ENCODE data around the gene ALOX12.
"Not testable (repeated sequence)": the region's sequence is repeated elsewhere in the genome, so short reads cannot be mapped to it uniquely, and the experiment has no call there.

Gene ALOX12

GRCh38 chr17:7045492-7046126 is 49.8 kb downstream of the ALOX12 start:
- Mint-ChIP-seq H3K4me1 (peaks cover 46% of the 10 kb centered on the region), H3K27ac (peak overlapping the region; percentile 58), H3K27me3 (no peaks in the 10 kb centered on the region), H3K9me3 (no peaks in the 10 kb centered on the region), H3K4me3 (peak overlapping the region; percentile 76), H3K36me3 (no peaks in the 10 kb centered on the region)
- ATAC-seq = peak; percentile 34

GRCh38 chr17:7046127-7046724 is 50.4 kb downstream of the ALOX12 start:
- Mint-ChIP-seq H3K27ac (peak overlapping the region; percentile 58), H3K9me3 (no peaks in the 10 kb centered on the region), H3K4me1 (peaks cover 43% of the 10 kb centered on the region), H3K27me3 (no peaks in the 10 kb centered on the region), H3K36me3 (no peaks in the 10 kb centered on the region), H3K4me3 (peak overlapping the region; percentile 76)
- ATAC-seq = no peak

- peaks cover 37% of the 10 kb centered on the region for H3K4me1 Mint-ChIP-seq
- H3K27me3 Mint-ChIP-seq, H3K9me3 Mint-ChIP-seq, H3K36me3 Mint-ChIP-seq: not testable (repeated sequence)
- peak overlapping the region; percentile 76 for H3K4me3 Mint-ChIP-seq
- peak overlapping the region; percentile 58 for H3K27ac Mint-ChIP-seq
- ATAC-seq = peak; percentile 26
Observed at GRCh38 chr17:7046725-7047397, 51.0 kb downstream of the ALOX12 start.

- no peak for ATAC-seq
- no peak overlapping the region for H3K4me3 Mint-ChIP-seq
- no peaks in the 10 kb centered on the region for H3K27me3 Mint-ChIP-seq
Observed at GRCh38 chr17:7047566-7047965, 51.7 kb downstream of the ALOX12 start.

GRCh38 chr17:7048968-7049367 is 53.1 kb downstream of the ALOX12 start:
- peaks cover 19% of the 10 kb centered on the region for H3K4me1 Mint-ChIP-seq
- H3K9me3 Mint-ChIP-seq = no peaks in the 10 kb centered on the region
- ATAC-seq = no peak

More at GRCh38 chr17:7047566-7047965, 51.7 kb downstream of the ALOX12 start:
- no peak overlapping the region for H3K27ac Mint-ChIP-seq
- no peaks in the 10 kb centered on the region for H3K36me3 Mint-ChIP-seq
- H3K4me1 Mint-ChIP-seq = peaks cover 30% of the 10 kb centered on the region
- H3K9me3 Mint-ChIP-seq = no peaks in the 10 kb centered on the region

GRCh38 chr17:7050583-7050982 is 54.7 kb downstream of the ALOX12 start:
- H3K4me1 Mint-ChIP-seq = peaks cover 17% of the 10 kb centered on the region
- not testable (repeated sequence) for H3K36me3 Mint-ChIP-seq, H3K4me3 Mint-ChIP-seq, H3K27ac Mint-ChIP-seq, ATAC-seq, H3K9me3 Mint-ChIP-seq, H3K27me3 Mint-ChIP-seq

More at GRCh38 chr17:7048968-7049367, 53.1 kb downstream of the ALOX12 start:
- no peaks in the 10 kb centered on the region for H3K27me3 Mint-ChIP-seq
- H3K27ac Mint-ChIP-seq = no peak overlapping the region
- H3K36me3 Mint-ChIP-seq = no peaks in the 10 kb centered on the region
- no peak overlapping the region for H3K4me3 Mint-ChIP-seq

GRCh38 chr17:7056386-7056785 is 60.5 kb downstream of the ALOX12 start:
- H3K9me3 Mint-ChIP-seq = no peaks in the 10 kb centered on the region
- H3K27me3 Mint-ChIP-seq = peaks cover 17% of the 10 kb centered on the region
- H3K27ac Mint-ChIP-seq = no peak overlapping the region
- H3K4me1 Mint-ChIP-seq = peaks cover 9% of the 10 kb centered on the region
- no peak for ATAC-seq
- H3K4me3 Mint-ChIP-seq = no peak overlapping the region
- no peaks in the 10 kb centered on the region for H3K36me3 Mint-ChIP-seq

GRCh38 chr17:7058831-7059447 is 63.1 kb downstream of the ALOX12 start:
- no peak overlapping the region for H3K27ac Mint-ChIP-seq
- no peak overlapping the region for H3K4me3 Mint-ChIP-seq
- no peaks in the 10 kb centered on the region for H3K9me3 Mint-ChIP-seq
- H3K4me1 Mint-ChIP-seq = peaks cover 9% of the 10 kb centered on the region
- no peaks in the 10 kb centered on the region for H3K36me3 Mint-ChIP-seq
- no peak for ATAC-seq
- H3K27me3 Mint-ChIP-seq = peaks cover 40% of the 10 kb centered on the region
